ENCODE data around the gene CADM2.

GRCh38 chr3:85627932-85628331 lies 669.1 kb downstream of the CADM2 start:
- TF ChIP-seq, protein P1, sequence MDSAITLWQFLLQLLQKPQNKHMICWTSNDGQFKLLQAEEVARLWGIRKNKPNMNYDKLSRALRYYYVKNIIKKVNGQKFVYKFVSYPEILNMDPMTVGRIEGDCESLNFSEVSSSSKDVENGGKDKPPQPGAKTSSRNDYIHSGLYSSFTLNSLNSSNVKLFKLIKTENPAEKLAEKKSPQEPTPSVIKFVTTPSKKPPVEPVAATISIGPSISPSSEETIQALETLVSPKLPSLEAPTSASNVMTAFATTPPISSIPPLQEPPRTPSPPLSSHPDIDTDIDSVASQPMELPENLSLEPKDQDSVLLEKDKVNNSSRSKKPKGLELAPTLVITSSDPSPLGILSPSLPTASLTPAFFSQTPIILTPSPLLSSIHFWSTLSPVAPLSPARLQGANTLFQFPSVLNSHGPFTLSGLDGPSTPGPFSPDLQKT (IDR thresholded peaks at IDR 0.05; ENCODE audit: borderline replicate concordance, low read depth, low read length), result no peak
- TF ChIP-seq ZNF311 (tag by site-specific recombination; IDR thresholded peaks at IDR 0.05; ENCODE audit: borderline replicate concordance) (no peak), KLF9 (tag by site-specific recombination; IDR thresholded peaks at IDR 0.05; ENCODE audit: low read depth) (no peak)
